Measurements from ENCODE around the gene ENGASE.

- TF ChIP-seq POLR2A (IDR thresholded peaks at IDR 0.05; ENCODE audit: low read depth) (no peak), CTCF (IDR thresholded peaks at IDR 0.05) (no peak), POLR2AphosphoS5 (IDR thresholded peaks at IDR 0.05) (no peak), EP300 (IDR thresholded peaks at IDR 0.05) (no peak)
These were observed 3.0 kb downstream of the ENGASE start for GRCh38 chr17:79077587-79077986.
